T-helper 1 cell treated with Interleukin-12 subunit alpha and Interleukin-12 subunit beta and Interleukin-4 antibody, amounts not matched to agents 30 μg/mL and 1 μg/mL, for 36 hours (primary cell): Measurements from ENCODE around the gene SPATS2L.

ENCODE experiments used
- H3K27ac Mint-ChIP-seq: one replicate; pipeline ENCODE4 v1.8.0; 2021; ENCODE audit warnings: mild to moderate bottlenecking, mixed read lengths
- H3K27me3 Mint-ChIP-seq: one replicate; pipeline ENCODE4 v1.8.0; 2021; ENCODE audit warnings: low read depth, mixed read lengths
- H3K36me3 Mint-ChIP-seq: one replicate; pipeline ENCODE4 v1.8.0; 2021; ENCODE audit warnings: low read depth, mixed read lengths
- H3K4me1 Mint-ChIP-seq: one replicate; pipeline ENCODE4 v1.8.0; 2021; ENCODE audit warnings: low read depth, mixed read lengths
- H3K4me3 Mint-ChIP-seq: one replicate; pipeline ENCODE4 v1.8.0; 2021; ENCODE audit warnings: mild to moderate bottlenecking, moderate library complexity, mixed read lengths
- H3K9me3 Mint-ChIP-seq: one replicate; pipeline ENCODE4 v1.8.0; 2021; ENCODE audit warnings: mixed read lengths

SPATS2L gene

GRCh38 chr2:200357845-200358244 lies 51.4 kb downstream of the SPATS2L start:
- Mint-ChIP-seq H3K27me3 (no peaks in the 10 kb centered on the region), H3K9me3 (no peaks in the 10 kb centered on the region), H3K4me1 (no peaks in the 10 kb centered on the region)

DNA sequence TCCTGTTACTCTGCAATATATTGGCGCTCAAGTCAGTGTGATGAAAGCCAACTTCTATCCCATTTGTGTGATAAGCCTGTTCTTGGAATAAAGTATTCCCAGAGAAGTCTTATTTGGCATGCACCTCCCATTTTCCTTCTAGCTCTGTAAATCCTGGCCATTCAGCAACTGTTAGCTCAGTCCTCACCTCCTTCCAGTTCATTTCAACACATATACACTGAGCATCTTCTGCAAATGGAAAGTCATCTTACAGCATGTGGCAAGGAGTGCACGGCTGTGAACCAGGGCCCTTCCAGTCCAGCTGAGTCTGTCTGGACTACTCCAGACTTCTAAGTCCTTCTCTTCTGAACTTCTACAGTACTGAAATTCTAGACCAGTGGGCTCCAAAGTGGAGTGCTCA lies 53.1 kb downstream of the SPATS2L start:
- no peak overlapping the region for H3K4me3 Mint-ChIP-seq
- no peaks in the 10 kb centered on the region for H3K4me1 Mint-ChIP-seq
- no peak overlapping the region for H3K27ac Mint-ChIP-seq
- H3K9me3 Mint-ChIP-seq, result no peaks in the 10 kb centered on the region
- peaks cover 3% of the 10 kb centered on the region for H3K36me3 Mint-ChIP-seq
- H3K27me3 Mint-ChIP-seq, result no peaks in the 10 kb centered on the region

More at GRCh38 chr2:200357845-200358244, 51.4 kb downstream of the SPATS2L start:
- Mint-ChIP-seq H3K4me3 (no peak overlapping the region), H3K27ac (no peak overlapping the region), H3K36me3 (peaks cover 6% of the 10 kb centered on the region)

DNA sequence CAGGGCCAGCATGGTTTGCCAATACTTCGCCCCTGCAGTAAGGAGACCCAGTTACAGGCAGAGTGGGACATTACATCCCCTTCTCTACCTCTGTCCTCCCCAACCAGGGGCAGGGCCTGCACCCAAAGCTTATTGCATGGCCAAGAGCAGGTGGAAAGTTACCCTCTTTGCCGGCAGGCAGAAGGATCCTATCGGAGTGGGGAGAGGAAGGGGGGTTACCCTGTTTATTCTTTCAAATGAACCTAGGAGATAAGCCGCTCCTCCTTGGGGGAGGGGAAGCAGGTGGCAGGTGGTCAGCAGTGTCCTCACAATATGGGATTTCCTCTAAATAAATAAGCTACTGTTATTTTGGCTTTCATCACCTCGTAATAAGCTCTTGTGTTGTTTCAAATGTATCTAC lies 53.9 kb downstream of the SPATS2L start:
- H3K4me3 Mint-ChIP-seq, result no peak overlapping the region
- no peaks in the 10 kb centered on the region for H3K9me3 Mint-ChIP-seq
- peaks cover 3% of the 10 kb centered on the region for H3K36me3 Mint-ChIP-seq
- no peak overlapping the region for H3K27ac Mint-ChIP-seq
- no peaks in the 10 kb centered on the region for H3K4me1 Mint-ChIP-seq
- no peaks in the 10 kb centered on the region for H3K27me3 Mint-ChIP-seq

DNA sequence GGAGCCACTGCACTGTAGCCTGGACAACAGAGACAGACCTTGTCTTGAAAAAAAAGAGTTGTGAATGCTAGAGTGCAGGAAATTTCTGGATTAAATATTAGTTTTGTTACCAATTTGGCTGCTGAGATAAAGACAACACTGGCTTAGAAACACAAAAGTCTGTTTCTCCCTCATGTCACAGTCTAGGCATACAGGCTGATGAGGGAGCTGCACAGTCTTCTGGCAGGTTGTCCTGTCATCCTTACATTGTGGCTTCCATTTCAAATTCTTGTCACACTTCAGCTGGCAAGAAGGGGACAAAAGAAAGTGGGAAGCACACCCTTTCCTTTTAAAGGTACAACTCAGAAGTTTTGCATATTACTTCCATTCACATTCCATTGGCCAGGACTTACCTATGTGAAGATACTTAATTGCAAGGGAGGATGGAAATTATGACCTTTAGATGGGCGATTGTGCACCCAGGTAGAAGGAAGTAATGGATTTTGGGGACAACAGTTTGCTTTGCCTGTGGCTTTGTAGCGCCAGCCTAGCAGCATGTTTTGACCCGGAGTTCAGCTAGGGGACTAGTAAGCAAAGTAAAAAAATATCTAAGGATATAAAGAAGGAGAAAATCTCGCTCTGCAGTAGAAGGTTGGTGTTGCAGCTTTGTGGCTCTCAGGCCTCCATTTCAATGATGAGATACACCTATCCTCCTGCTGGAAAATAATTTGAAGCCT lies 55.9 kb downstream of the SPATS2L start:
- Mint-ChIP-seq H3K27ac (no peak overlapping the region), H3K9me3 (no peaks in the 10 kb centered on the region), H3K36me3 (no peaks in the 10 kb centered on the region), H3K27me3 (no peaks in the 10 kb centered on the region), H3K4me1 (no peaks in the 10 kb centered on the region), H3K4me3 (no peak overlapping the region)

DNA sequence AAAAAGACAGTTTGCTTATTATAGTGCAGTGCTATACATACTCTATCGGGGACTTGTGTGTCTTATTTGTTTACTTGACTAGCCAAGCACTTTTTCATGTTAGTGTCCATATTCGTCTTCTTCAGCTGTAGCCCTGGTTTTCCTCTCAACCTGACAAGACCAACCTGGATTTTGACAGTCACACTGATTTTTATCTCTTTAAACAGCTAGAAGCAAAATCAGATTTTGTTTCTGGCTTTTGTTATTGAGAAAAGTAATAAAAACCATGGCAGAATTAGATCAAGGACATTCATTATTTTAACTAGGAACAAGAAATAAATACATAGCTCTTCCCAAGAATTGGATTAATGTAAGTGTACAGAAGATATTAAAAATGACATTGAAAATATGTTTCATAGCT lies 56.8 kb downstream of the SPATS2L start:
- H3K4me3 Mint-ChIP-seq, result no peak overlapping the region
- H3K4me1 Mint-ChIP-seq, result no peaks in the 10 kb centered on the region
- no peaks in the 10 kb centered on the region for H3K9me3 Mint-ChIP-seq
- H3K27ac Mint-ChIP-seq, result no peak overlapping the region
- H3K36me3 Mint-ChIP-seq, result no peaks in the 10 kb centered on the region
- H3K27me3 Mint-ChIP-seq, result no peaks in the 10 kb centered on the region

- no peaks in the 10 kb centered on the region for H3K36me3 Mint-ChIP-seq
- no peak overlapping the region for H3K27ac Mint-ChIP-seq
- no peaks in the 10 kb centered on the region for H3K27me3 Mint-ChIP-seq
- H3K4me1 Mint-ChIP-seq, result no peaks in the 10 kb centered on the region
- H3K4me3 Mint-ChIP-seq, result no peak overlapping the region
- no peaks in the 10 kb centered on the region for H3K9me3 Mint-ChIP-seq
Observed at GRCh38 chr2:200364142-200364541, 57.6 kb downstream of the SPATS2L start.

GRCh38 chr2:200364620-200365019 lies 58.1 kb downstream of the SPATS2L start:
- Mint-ChIP-seq H3K9me3 (no peaks in the 10 kb centered on the region), H3K27me3 (no peaks in the 10 kb centered on the region), H3K4me3 (no peak overlapping the region), H3K36me3 (no peaks in the 10 kb centered on the region), H3K4me1 (no peaks in the 10 kb centered on the region), H3K27ac (no peak overlapping the region)

- Mint-ChIP-seq H3K27me3 (no peaks in the 10 kb centered on the region), H3K4me3 (no peak overlapping the region), H3K9me3 (no peaks in the 10 kb centered on the region), H3K27ac (no peak overlapping the region), H3K4me1 (no peaks in the 10 kb centered on the region), H3K36me3 (peaks cover 1% of the 10 kb centered on the region)
Observed at GRCh38 chr2:200365209-200365608, 58.7 kb downstream of the SPATS2L start.

DNA sequence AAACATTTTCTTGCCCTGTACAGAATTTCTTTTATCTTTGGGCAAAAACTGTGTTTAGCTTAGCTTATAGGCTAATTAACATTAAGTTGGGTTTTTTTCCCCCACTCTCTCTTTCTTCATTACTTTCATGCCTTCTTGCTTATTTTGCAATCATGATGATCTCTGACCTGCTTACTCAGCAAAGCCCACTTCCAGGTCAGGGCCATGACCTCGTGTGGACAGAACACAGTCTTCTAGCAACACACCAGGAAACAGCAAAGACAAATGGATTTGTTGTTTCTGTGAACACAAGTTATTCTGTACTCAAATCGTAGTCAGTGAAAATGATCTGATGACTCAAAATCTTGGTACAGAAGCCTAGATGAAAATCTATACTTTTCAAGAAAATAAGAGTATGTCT lies 60.7 kb downstream of the SPATS2L start:
- H3K27ac Mint-ChIP-seq, result no peak overlapping the region
- H3K9me3 Mint-ChIP-seq, result no peaks in the 10 kb centered on the region
- H3K27me3 Mint-ChIP-seq, result no peaks in the 10 kb centered on the region
- no peak overlapping the region for H3K4me3 Mint-ChIP-seq
- H3K36me3 Mint-ChIP-seq, result peaks cover 1% of the 10 kb centered on the region
- no peaks in the 10 kb centered on the region for H3K4me1 Mint-ChIP-seq

GRCh38 chr2:200369886-200370285 lies 63.4 kb downstream of the SPATS2L start:
- H3K27ac Mint-ChIP-seq, result no peak overlapping the region
- no peaks in the 10 kb centered on the region for H3K9me3 Mint-ChIP-seq
- no peaks in the 10 kb centered on the region for H3K27me3 Mint-ChIP-seq

GRCh38 chr2:200373231-200373630 lies 66.7 kb downstream of the SPATS2L start:
- Mint-ChIP-seq H3K4me1 (peaks cover 48% of the 10 kb centered on the region), H3K36me3 (peaks cover 1% of the 10 kb centered on the region), H3K27me3 (no peaks in the 10 kb centered on the region)

More at GRCh38 chr2:200369886-200370285, 63.4 kb downstream of the SPATS2L start:
- peaks cover 1% of the 10 kb centered on the region for H3K36me3 Mint-ChIP-seq
- H3K4me3 Mint-ChIP-seq, result no peak overlapping the region
- peaks cover 16% of the 10 kb centered on the region for H3K4me1 Mint-ChIP-seq

GRCh38 chr2:200373973-200374416 lies 67.5 kb downstream of the SPATS2L start:
- peaks cover 51% of the 10 kb centered on the region for H3K4me1 Mint-ChIP-seq
- peak overlapping the region; percentile 95 for H3K27ac Mint-ChIP-seq
- no peaks in the 10 kb centered on the region for H3K9me3 Mint-ChIP-seq

More at GRCh38 chr2:200373231-200373630, 66.7 kb downstream of the SPATS2L start:
- Mint-ChIP-seq H3K4me3 (peak overlapping the region; percentile 57), H3K27ac (peak overlapping the region; percentile 95), H3K9me3 (no peaks in the 10 kb centered on the region)

DNA sequence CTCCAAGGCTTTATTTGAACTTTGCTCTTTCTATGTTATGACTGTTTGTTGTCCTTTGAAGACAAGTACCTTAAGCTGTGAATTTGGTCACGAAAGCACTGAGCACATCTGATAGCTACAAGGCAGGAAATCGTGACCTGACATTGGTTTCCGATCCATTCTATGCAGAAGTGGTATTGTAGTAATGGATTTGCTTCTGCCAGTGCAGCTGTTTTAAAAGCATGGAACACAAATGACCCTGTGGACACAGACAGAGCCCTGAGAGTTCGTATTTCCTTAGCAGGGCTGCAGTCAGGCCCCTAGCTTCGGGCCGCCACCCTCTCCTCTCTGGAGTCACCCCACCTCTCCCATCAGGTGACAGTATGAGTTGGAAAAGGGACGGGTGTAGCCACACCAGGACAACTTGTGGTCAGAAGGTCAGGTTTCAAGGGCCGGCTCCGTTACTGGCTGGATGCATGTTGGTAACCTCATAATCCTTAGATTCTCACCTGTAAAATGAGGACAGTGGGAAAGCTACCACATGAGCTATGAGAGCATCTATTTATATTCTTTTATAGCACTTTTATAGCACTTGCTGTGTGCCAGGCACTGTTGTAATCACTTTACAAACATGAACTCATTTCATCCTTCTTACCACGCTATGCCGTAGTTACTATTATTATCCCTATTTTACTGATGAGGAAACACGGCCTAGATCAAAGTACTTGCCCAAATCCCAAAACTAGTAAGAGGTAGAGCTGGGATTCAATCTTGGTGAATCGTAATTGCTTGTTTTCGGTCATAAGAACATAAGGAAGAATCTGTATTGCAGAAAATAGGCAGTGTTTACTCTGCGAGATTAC lies 70.2 kb downstream of the SPATS2L start:
- Mint-ChIP-seq H3K9me3 (no peaks in the 10 kb centered on the region), H3K4me1 (peaks cover 68% of the 10 kb centered on the region), H3K27me3 (no peaks in the 10 kb centered on the region), H3K36me3 (peaks cover 3% of the 10 kb centered on the region), H3K27ac (peak overlapping the region; percentile 77), H3K4me3 (peak overlapping the region; percentile 23)

More at GRCh38 chr2:200373973-200374416, 67.5 kb downstream of the SPATS2L start:
- peaks cover 1% of the 10 kb centered on the region for H3K36me3 Mint-ChIP-seq
- peak overlapping the region; percentile 81 for H3K4me3 Mint-ChIP-seq
- no peaks in the 10 kb centered on the region for H3K27me3 Mint-ChIP-seq

DNA sequence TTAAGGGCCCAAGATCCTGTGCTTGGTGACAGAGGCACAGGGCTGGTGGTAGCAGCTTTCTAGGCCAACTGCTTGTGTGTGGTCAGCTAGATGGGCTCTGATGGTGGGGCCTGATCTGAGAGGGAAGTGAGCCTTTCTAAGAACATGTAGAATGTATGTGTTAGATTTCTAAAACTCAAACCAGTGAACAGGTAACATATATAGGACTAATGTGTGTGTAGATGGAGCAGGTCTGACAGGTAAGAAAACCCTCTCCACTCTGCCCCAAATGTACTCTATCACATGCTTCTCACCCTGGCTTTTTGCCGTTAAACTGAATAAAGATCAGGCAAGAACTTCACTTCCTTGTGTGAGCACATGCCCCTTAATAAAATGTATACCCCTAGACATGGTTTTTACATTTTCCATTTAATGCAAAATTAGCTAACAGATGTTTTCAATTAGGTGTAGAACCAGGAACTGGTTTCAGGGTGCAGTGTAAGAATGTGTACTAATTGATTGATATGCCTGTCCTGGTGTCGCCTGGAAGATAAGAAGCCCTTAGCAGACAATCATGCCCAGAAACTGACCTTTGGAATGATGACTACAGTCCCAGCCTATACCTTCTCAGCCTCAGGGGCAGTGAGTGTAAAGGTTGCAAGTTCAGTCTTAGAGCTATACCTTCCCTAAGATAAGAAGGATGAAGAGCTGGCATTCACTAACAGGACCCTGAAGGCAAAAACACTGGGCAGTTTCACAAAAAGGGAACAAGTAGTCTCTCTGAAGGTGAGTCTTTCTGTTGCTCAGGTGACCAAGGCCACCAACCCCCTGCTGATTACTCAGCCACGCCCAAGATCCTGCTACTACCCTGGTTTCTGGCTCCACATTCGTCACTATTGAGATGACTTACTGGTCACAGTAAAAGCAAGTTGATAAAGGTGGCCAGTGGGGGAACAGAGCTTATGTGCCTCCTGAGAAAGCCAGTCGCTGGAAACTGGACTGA lies 71.2 kb downstream of the SPATS2L start:
- peak overlapping the region; percentile 5 for H3K27ac Mint-ChIP-seq
- H3K4me1 Mint-ChIP-seq, result peaks cover 68% of the 10 kb centered on the region
- peaks cover 3% of the 10 kb centered on the region for H3K36me3 Mint-ChIP-seq
- H3K4me3 Mint-ChIP-seq, result no peak overlapping the region
- no peaks in the 10 kb centered on the region for H3K9me3 Mint-ChIP-seq
- H3K27me3 Mint-ChIP-seq, result no peaks in the 10 kb centered on the region
